Fibroblast of pulmonary artery (primary cell): Measurements from ENCODE around the gene FHIT.
A peak's percentile ranks its signal among the peaks of the same experiment; 100 is the strongest.

Experiments
- DNase-seq: peaks from one replicate; pipeline ENCODE4 v3.0.0-alpha.2; 2010; ENCODE audit warnings: low read depth
- H3K4me3 ChIP-seq: replicated peaks from 2 replicates; pipeline ENCODE4 v1.5.1; 2011; ENCODE audit warnings: low read depth, mild to moderate bottlenecking, control low read depth, low read length, moderate library complexity
- TF ChIP-seq, protein P1 (sequence below): IDR thresholded peaks from 2 replicates; pipeline ENCODE4 v1.5.1; 2011; ENCODE audit warnings: mild to moderate bottlenecking, control low read depth, low read length, inconsistent platforms; ENCODE audit errors: missing control alignments

Gene FHIT

GRCh38 chr3:60298141-60298540 lies 953.1 kb downstream of the FHIT start:
- TF ChIP-seq, protein P1, sequence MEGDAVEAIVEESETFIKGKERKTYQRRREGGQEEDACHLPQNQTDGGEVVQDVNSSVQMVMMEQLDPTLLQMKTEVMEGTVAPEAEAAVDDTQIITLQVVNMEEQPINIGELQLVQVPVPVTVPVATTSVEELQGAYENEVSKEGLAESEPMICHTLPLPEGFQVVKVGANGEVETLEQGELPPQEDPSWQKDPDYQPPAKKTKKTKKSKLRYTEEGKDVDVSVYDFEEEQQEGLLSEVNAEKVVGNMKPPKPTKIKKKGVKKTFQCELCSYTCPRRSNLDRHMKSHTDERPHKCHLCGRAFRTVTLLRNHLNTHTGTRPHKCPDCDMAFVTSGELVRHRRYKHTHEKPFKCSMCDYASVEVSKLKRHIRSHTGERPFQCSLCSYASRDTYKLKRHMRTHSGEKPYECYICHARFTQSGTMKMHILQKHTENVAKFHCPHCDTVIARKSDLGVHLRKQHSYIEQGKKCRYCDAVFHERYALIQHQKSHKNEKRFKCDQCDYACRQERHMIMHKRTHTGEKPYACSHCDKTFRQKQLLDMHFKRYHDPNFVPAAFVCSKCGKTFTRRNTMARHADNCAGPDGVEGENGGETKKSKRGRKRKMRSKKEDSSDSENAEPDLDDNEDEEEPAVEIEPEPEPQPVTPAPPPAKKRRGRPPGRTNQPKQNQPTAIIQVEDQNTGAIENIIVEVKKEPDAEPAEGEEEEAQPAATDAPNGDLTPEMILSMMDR: no peak
- DNase-seq: no peak
- no peak overlapping the region for H3K4me3 ChIP-seq

DNA sequence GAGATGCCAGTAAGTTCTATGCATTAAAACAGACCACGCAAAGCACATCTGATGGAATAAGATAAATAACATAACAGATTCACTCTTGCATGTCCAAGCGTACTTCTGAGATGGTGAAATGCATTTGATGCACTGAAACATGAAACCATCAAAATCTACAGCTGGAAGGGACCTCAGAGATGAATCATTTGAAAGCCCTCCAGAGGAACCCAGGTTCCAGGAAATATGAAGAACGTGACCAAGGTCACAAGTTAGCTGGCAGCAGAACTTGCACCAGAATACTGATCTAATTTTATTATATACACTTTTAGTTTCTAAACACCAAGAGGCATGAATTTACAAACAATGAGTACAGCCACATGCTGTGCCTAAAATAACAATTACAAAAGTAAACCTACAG lies 957.1 kb downstream of the FHIT start:
- TF ChIP-seq, protein P1: no peak
- peak; percentile 75 for DNase-seq
- no peak overlapping the region for H3K4me3 ChIP-seq

DNA sequence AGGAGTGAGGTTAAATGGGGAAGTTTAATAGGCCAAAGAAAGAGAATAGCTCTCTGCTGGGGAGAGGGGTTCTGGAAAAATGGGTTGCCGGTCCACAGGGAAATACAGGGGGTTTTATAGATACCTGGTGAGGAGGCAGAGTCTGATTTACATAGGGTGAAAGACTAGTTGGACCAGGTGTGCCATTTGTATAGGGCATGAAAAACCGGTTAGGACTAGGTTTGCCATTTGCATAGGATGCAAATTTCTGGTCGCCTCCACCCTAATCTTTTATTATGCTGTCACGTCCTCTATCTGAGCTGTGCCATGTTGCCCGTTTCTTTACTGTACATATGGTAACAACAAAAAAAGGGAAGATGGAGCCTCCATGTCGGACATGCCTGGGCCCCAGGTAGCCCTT lies 960.1 kb downstream of the FHIT start:
- TF ChIP-seq, protein P1: no peak
- no peak for DNase-seq
- no peak overlapping the region for H3K4me3 ChIP-seq

GRCh38 chr3:60290122-60290492 lies 961.1 kb downstream of the FHIT start:
- no peak for DNase-seq
- TF ChIP-seq, protein P1: no peak
- no peak overlapping the region for H3K4me3 ChIP-seq

- DNase-seq: no peak
- TF ChIP-seq, protein P1: no peak
- H3K4me3 ChIP-seq: no peak overlapping the region
These were observed 961.7 kb downstream of the FHIT start for GRCh38 chr3:60289341-60290121.

GRCh38 chr3:60282866-60283265 lies 968.4 kb downstream of the FHIT start:
- DNase-seq: no peak
- TF ChIP-seq, protein P1: no peak

GRCh38 chr3:60281970-60282369 lies 969.3 kb downstream of the FHIT start:
- TF ChIP-seq, protein P1: no peak
- no peak overlapping the region for H3K4me3 ChIP-seq
- DNase-seq: no peak

More at GRCh38 chr3:60282866-60283265, 968.4 kb downstream of the FHIT start:
- H3K4me3 ChIP-seq: no peak overlapping the region
